Fibroblast of upper back skin (primary cell): ENCODE measurements around the gene CAMK1D.

Experiments
- DNase-seq: peaks from one replicate; pipeline ENCODE4 v3.0.0-alpha.2; 2013

CAMK1D gene

GRCh38 chr10:12602521-12602920, 253.2 kb downstream of the CAMK1D start:
- DNase-seq = no peak

DNA sequence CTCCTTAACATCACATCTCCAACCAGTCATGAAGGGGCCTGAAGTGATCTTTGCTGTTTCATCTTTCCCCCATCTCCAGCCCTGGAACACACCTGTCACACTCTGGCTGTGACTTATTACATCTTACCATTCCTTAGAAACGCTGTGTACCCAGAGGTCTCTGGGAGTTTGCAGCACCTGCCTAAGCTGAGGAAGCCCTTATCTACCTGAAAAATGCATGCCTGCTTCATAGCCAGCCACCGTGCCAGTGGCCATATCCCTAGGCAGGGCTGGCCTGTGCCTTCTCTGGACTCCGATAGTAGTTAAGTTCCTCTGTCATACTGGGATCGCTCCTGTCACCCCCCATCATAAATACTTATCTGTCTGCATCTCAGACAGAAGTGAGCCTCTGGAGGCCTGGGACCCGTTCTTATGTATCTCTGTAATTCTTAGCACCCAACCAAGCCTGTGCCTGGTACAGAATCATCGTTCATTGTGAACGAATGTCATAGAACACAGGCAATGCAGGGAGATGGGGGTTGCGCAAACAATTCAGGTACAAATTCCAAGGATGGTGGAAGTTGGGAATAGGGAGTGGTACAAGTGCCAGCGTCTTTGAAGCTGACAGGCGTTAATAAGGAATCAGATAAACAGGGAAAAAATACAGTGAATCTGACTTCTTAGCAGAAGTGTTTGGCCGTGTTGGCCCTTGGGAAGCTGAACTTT, 254.6 kb downstream of the CAMK1D start:
- no peak for DNase-seq

DNA sequence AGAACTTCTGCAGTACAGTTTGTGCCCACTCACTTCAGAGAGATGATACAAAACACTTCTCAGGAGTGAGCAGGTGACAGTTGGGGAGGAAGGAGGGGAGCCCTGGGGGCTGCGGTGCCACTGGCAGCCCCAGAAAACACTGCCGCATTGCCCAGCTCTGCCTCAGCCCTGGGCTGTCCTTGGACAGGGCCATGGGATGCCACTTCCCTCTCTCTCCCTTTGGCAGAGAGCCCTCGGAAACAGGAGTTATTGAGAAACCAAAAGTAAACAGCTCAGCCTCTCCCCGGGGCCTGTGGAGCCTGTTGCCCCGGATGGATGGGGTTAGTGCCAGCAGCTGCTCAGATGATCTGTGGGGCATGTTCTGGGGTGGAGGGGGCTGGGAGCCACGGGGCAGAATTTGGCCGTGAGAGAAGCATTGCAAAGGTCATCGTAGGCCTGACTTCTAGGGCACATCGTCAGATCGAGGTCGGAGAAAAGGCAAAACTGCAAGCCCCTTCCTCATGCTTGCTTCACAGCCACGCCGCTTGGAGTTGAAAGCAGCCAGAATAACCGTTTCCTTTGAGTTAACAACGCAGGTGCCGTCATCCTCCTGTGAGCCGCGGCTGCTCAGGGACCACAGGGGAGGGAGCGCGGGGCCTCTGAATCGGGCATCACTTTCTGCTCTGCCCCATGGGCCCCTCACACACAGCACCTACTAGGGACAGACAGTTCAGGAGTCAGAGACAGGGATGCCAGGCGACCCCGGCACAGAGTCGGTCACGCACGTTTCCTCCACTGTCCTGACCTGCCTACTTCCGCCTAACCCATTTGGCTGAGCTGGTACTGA, 256.4 kb downstream of the CAMK1D start:
- DNase-seq = no peak

DNA sequence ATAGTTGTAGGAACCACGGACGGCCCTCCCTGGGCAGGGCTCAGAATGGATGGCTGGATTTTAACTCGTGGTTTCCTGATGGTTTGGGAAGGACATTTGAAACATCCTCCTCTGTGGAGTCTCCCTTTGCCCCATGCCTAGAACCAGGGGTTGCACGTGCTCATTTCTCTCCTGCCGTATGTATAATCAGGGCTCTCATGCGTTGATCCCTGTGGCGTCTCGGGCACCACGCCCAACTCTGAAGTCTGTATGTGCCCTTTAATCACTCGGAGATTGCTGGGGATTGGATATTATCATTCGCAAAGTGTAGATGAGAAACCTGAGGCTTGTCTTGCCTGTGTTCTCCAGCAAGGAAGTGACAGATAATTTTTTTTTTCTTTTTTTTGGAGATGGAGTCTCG, 257.1 kb downstream of the CAMK1D start:
- no peak for DNase-seq

DNA sequence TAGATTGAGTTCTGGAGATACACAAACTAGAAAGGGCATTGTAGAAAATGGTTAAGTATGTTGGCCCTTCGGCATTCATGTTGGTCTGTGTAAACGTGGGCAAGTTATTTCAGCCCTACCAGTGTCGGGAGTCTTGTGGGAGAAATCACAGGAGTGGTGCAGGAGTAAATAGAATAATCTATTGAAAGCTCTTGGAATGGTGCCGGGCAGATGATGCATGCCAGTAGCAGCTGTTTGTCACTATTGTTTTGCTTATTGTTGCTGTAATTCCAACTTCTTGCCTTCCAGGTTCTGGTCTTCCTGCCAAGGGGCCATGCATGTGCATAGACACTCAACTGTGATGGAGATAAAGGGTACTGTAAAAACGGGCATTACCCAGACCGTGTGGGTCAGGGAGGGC, 259.4 kb downstream of the CAMK1D start:
- no peak for DNase-seq

- no peak for DNase-seq
Observed at GRCh38 chr10:12609435-12609834, 260.1 kb downstream of the CAMK1D start.

DNA sequence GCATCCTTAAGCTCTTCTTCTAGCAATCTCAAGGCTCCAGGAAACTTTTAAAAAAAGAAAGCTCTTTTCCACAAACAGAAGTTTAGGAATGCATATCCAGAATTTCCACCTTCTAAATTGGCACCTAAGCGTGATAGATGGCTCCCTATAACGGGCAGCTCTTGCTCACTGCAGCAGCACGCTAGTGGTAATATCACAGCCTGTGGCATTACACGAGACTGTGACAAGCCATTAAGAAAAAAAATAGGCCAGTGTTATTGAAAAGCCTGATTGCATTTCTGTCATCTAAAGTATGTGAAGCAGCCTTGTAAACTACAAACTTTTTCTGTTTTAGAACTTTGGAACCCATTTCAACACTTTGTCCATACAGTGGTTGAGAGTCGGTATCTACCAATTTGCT, 263.8 kb downstream of the CAMK1D start:
- DNase-seq = no peak

DNA sequence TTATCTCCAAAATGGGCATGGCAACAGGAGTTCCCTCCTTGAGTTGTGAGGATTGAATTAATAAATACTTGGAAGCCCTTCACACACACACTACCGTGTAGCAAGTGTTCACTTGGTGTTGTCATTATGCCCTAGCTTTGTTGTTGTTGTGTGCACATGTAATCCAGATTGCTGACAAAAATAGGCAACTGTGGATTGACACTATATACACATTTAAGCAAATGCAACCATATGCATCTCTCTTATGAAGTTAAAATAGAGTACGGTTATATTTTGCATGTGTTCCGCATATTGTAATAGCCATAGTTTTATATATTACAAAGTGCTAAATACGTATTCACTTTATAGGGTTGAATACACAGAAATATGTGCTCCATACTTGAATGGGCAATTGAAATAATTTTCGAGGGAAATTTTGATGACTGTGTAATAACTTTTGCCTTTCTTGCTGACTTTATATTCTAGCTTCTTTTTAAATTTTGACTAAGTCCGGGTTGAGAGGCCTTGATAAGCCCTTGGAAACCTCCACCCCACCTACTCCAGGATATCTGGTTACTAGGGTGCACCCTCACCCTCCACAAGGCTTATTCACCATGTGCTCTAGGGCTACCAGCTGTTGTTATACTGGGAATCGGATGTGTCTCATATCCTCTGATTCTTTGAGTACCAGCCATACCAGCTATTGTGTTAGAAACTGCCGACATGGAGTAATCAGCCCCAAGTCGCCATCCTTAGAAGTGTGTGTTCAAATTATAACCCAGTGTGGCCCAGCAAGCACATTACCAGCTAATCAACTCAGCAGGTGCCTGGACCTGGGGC, 265.0 kb downstream of the CAMK1D start:
- no peak for DNase-seq

- DNase-seq = no peak
Observed at GRCh38 chr10:12615296-12616220, 266.2 kb downstream of the CAMK1D start.

DNA sequence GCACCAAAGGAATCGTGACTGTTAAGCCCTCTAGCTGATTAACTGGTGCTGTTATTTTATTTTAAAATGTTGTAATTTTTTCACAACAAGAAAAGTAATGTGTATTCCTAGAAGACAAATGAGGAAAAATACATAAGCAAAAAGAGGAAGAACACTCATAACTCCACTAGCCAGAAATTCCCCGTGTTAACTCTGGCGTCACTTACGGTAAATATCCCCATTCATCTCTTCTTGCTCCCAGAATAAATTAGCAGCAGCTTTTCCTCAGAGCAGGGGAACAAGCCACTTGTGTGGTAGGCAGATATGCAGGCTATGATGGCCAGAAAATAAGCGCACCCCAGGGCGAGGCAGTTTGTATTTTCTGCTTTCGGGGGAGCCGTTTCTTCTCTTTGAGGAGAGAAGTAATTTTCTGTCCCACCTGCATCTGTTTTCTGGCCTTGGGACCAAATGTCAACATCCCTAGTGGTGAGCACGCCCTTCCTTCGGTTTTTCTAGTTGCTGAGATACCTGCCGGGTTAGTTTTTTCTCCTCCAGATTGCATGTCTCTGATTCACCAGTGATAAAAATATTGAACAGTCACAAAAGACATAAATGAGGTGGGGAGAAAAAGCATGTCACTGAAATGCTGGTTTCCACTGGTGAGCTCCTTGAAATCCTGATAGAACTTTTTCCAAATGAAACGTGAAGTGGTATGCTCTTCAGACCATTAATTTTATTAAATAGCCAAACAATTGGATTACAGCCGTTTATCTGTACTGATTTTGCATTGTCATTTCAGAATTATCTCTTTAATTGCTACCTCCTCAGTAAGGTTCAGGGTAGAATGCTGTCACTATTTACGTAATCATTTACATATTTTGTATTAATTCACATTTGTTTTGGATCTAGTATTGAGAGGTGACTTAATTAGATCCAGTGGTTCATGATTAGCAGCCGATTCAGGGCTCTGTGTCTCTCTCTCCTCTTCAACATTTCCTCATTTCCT, 268.1 kb downstream of the CAMK1D start:
- no peak for DNase-seq

DNA sequence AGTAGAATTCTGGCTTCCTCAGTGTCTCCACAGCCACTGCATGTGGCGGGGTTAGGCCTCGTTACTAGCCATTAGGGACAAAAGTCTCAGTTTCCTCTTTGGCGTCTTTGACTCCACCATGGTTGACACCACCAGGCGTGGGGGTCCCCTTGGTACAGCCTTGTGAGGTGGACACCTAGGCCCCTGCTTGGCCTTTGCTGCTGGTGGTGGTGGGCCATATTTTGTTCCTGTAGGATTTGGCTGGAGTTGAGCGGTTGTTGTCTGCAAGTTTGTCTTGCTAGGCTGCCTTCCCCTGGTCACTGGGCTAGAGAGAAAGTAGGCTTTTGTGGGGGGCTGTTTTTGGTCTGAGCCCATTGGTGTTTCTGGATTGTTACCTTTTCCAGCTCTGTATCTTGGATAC, 272.7 kb downstream of the CAMK1D start:
- DNase-seq = no peak

GRCh38 chr10:12622691-12623090, 273.3 kb downstream of the CAMK1D start:
- DNase-seq = no peak

- DNase-seq = no peak
Observed at GRCh38 chr10:12625393-12626023, 276.2 kb downstream of the CAMK1D start.

DNA sequence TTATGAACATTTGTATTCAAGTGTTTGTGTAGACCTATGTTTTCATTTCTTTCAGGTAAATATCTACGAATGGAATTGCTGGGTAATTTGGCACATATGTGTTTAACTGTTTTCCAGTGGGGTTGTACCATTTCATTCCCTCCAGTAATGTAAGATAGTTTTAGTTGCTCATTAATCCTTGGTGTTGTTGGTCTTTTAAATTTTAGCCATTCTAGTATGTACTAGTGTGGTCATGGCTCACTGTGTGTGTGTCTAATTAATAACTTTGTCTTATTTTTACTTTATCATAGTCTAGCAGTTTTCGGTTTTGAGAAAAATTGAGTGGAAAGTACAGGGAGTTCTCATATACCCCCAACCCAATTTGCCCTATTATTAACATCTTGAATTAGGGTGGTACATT, 278.8 kb downstream of the CAMK1D start:
- no peak for DNase-seq

GRCh38 chr10:12628964-12629766, 279.8 kb downstream of the CAMK1D start:
- no peak for DNase-seq

DNA sequence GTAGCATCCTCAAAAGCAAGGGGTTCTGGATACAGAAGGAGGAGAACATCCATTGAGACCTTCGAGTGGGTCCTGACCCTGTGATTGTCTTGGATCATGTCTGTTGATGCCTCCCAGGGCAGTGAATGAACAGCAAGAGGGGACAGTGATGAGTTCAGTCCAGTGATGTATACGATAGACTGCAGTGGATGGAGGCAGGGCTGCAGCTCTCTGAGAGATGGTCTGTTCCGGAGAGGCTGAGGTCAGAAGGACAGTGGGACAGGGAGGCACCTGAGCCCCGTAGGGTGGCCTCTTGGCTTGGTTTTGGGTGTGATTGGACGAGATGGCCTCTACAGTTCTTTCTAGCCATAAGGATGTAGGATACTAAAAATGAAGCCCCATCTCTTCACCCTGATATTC, 280.4 kb downstream of the CAMK1D start:
- DNase-seq = no peak

- DNase-seq = peak; percentile 22
Observed at GRCh38 chr10:12631216-12631615, 281.9 kb downstream of the CAMK1D start.

- DNase-seq = no peak
Observed at GRCh38 chr10:12631787-12632562, 282.6 kb downstream of the CAMK1D start.
